Activated B cell treated with CpG ODN at 0.5 μM for 24 hours (primary cell): ENCODE data around the gene LZIC. TPM values are rescaled to one million over a fixed set of nuclear protein-coding genes. Genes with fewer than 3 reads are reported as not detected.

Experiments used
- ATAC-seq: fragments of 200-7000 bp; cut with Tn5 transposase; one replicate; pipeline ENCODE4 v1.10.0; 2021; ENCODE audit warnings: low read depth, mild to moderate bottlenecking, moderate library complexity
- CTCF ChIA-PET: fragments of 350-600 bp; sonication (Branson Sonifier 250); formaldehyde crosslinking; loops from one replicate; lab custom pipeline; 2021; ENCODE audit warnings: antibody characterized with exemption; lab: Charles Lee
- POLR2A ChIA-PET: fragments of 350-600 bp; sonication (Branson Sonifier 250); formaldehyde crosslinking; loops from one replicate; lab custom pipeline; 2021; ENCODE audit warnings: antibody characterized with exemption; lab: Charles Lee
- DNase-seq: peaks from one replicate; pipeline ENCODE4 v3.0.0; 2022
- H3K27ac Mint-ChIP-seq: one replicate; pipeline ENCODE4 v1.8.0; 2020; ENCODE audit warnings: mixed read lengths
- H3K27me3 Mint-ChIP-seq: one replicate; pipeline ENCODE4 v1.8.0; 2021; ENCODE audit warnings: mixed read lengths
- H3K36me3 Mint-ChIP-seq: one replicate; pipeline ENCODE4 v1.8.0; 2021; ENCODE audit warnings: low read depth, mixed read lengths
- H3K4me1 Mint-ChIP-seq: one replicate; pipeline ENCODE4 v1.8.0; 2021; ENCODE audit warnings: mixed read lengths
- H3K4me3 Mint-ChIP-seq: one replicate; pipeline ENCODE4 v1.8.0; 2020; ENCODE audit warnings: mild to moderate bottlenecking, mixed read lengths
- H3K9me3 Mint-ChIP-seq: one replicate; pipeline ENCODE4 v1.8.0; 2020; ENCODE audit warnings: mixed read lengths
- CTCF ChIP-seq: fragments of 200-600 bp; IDR thresholded peaks from one replicate; pipeline ENCODE4 v1.8.0; 2022; ENCODE audit warnings: antibody characterized with exemption, mild to moderate bottlenecking
- intact Hi-C: fragments of 100-400 bp; cut with micrococcal nuclease; formaldehyde crosslinking; loops from one replicate; pipeline ENCODE4 v1.15.1; 2024
- total RNA-seq: library from RNA; stranded (reverse); gene quantifications from 2 replicates; pipeline ENCODE4 v1.2.3, GENCODE V29; 2022

The LZIC gene
- total RNA-seq, 1 donor from 2014 or later, result 19.3 TPM

GRCh38 chr1:9910423-9911178 is 32.6 kb downstream of the LZIC start:
- Mint-ChIP-seq H3K4me3 (peak overlapping the region; percentile 97), H3K27me3 (no peaks in the 10 kb centered on the region), H3K9me3 (no peaks in the 10 kb centered on the region), H3K4me1 (peaks cover 22% of the 10 kb centered on the region), H3K36me3 (peaks cover 7% of the 10 kb centered on the region), H3K27ac (peak overlapping the region; percentile 99)
- POLR2A ChIA-PET, result interaction anchor here (0.5 to 1.2 kb wide), 12 partner anchors 17 to 1998 kb away, joined by 3 to 11 read pairs (median 5); partner anchors contain the start of genes KIF1B, LZIC, NMNAT1 and UBE4B
- no peak for DNase-seq
- CTCF ChIA-PET, result interaction anchor here (1.0 kb wide), 1 partner anchor 32 kb away, joined by 4 read pairs; no protein-coding TSS in a partner anchor
- ATAC-seq, result peak; percentile 90
- intact Hi-C loops, result loop anchor here (1.0 to 5.0 kb wide), 7 partner anchors 33 to 1897 kb away; partner anchors contain the start of genes CLCN6, KIF1B, LZIC and MTHFR
- no peak for TF ChIP-seq CTCF

GRCh38 chr1:9910076-9910422 is 33.1 kb downstream of the LZIC start, which contains the start of gene CTNNBIP1:
TSS of gene CTNNBIP1 (minus strand) at chr1:9910269. CDS start at chr1:9872064, 38,205 bp downstream.
- DNase-seq (peak; percentile 100), ATAC-seq (no peak)
- ChIA-PET POLR2A (interaction anchor here (0.5 to 1.2 kb wide), 4 partner anchors 31 to 257 kb away, joined by 3 to 10 read pairs (median 7); partner anchors contain the start of gene UBE4B), CTCF (no interaction called here)
- no peak for TF ChIP-seq CTCF
- peak within 1 kb of the TSS; percentile 97 for H3K4me3 Mint-ChIP-seq
- peak within 1 kb of the TSS; percentile 99 for H3K27ac Mint-ChIP-seq
- no peaks in the 10 kb centered on the region for H3K9me3 Mint-ChIP-seq
- intact Hi-C loops, result loop anchor here (1.0 to 5.0 kb wide), 7 partner anchors 33 to 1897 kb away; partner anchors contain the start of genes CLCN6, KIF1B, LZIC and MTHFR
- H3K4me1 Mint-ChIP-seq, result peaks cover 22% of the 10 kb centered on the region
- no peaks in the 10 kb centered on the region for H3K27me3 Mint-ChIP-seq
- H3K36me3 Mint-ChIP-seq, result peaks cover 7% of the 10 kb centered on the region

GRCh38 chr1:9909234-9910046 is 33.8 kb downstream of the LZIC start:
- ATAC-seq (no peak), DNase-seq (peak; percentile 35)
- ChIA-PET CTCF (no interaction called here), POLR2A (no interaction called here)
- Mint-ChIP-seq H3K36me3 (peaks cover 7% of the 10 kb centered on the region), H3K27ac (peak overlapping the region; percentile 73), H3K4me1 (peaks cover 22% of the 10 kb centered on the region), H3K4me3 (peak overlapping the region; percentile 93), H3K9me3 (no peaks in the 10 kb centered on the region), H3K27me3 (no peaks in the 10 kb centered on the region)
- no peak for TF ChIP-seq CTCF
- intact Hi-C loops, result loop anchor here (1.0 to 5.0 kb wide), 7 partner anchors 34 to 1898 kb away; partner anchors contain the start of genes CLCN6, KIF1B, LZIC and MTHFR

GRCh38 chr1:9908871-9909233 is 34.3 kb downstream of the LZIC start:
- ATAC-seq, result no peak
- TF ChIP-seq CTCF, result no peak
- Mint-ChIP-seq H3K27ac (peak overlapping the region; percentile 73), H3K4me1 (peaks cover 22% of the 10 kb centered on the region), H3K4me3 (peak overlapping the region; percentile 93), H3K27me3 (no peaks in the 10 kb centered on the region), H3K9me3 (no peaks in the 10 kb centered on the region), H3K36me3 (peaks cover 7% of the 10 kb centered on the region)
- ChIA-PET CTCF (no interaction called here), POLR2A (no interaction called here)
- no peak for DNase-seq
- intact Hi-C loops, result no loop called here
